GM12891 (cell line): ENCODE measurements around the gene ARL5C.

ENCODE experiments used
- PAX5 ChIP-seq: IDR thresholded peaks from 2 replicates; pipeline ENCODE4 v1.6.1; 2011; ENCODE audit warnings: low read length, moderate library complexity, mild to moderate bottlenecking; ENCODE audit not compliant: insufficient read depth, severe bottlenecking
- POLR2A ChIP-seq: IDR thresholded peaks from 2 replicates; pipeline ENCODE4 v1.6.1; 2011; ENCODE audit warnings: low read depth, low read length, control low read depth
- POLR2AphosphoS5 ChIP-seq: IDR thresholded peaks from 2 replicates; pipeline ENCODE4 v1.6.1; 2011; ENCODE audit warnings: low read depth, low read length, control low read depth
- POU2F2 ChIP-seq: IDR thresholded peaks from 2 replicates; pipeline ENCODE4 v1.6.1; 2011; ENCODE audit warnings: low read depth, mild to moderate bottlenecking, control low read depth, low read length, moderate library complexity
- SPI1 ChIP-seq: IDR thresholded peaks from 2 replicates; pipeline ENCODE4 v1.6.1; 2011; ENCODE audit warnings: low read depth, low read length, control low read depth
- TAF1 ChIP-seq: IDR thresholded peaks from 2 replicates; pipeline ENCODE4 v1.6.1; 2011; ENCODE audit warnings: low read depth, low read length, control low read depth

GRCh38 chr17:39194985-39195524 lies 29.1 kb upstream of the ARL5C start:
- TF ChIP-seq POLR2A, result no peak
- TF ChIP-seq POLR2AphosphoS5, result no peak
- TF ChIP-seq TAF1, result no peak
- TF ChIP-seq SPI1, result no peak
- no peak for TF ChIP-seq POU2F2
- TF ChIP-seq PAX5, result no peak
